GM18858 (cell line): ENCODE measurements around the gene APOBEC3G.
"Not testable (repeated sequence)": the region's sequence is repeated elsewhere in the genome, so short reads cannot be mapped to it uniquely, and the experiment has no call there.

ENCODE experiments used
- ATAC-seq: cut with Tn5 transposase; IDR thresholded peaks from one replicate; pipeline ENCODE4 v1.9.1; 2021; ENCODE audit not compliant: unreplicated experiment

Gene APOBEC3G

DNA sequence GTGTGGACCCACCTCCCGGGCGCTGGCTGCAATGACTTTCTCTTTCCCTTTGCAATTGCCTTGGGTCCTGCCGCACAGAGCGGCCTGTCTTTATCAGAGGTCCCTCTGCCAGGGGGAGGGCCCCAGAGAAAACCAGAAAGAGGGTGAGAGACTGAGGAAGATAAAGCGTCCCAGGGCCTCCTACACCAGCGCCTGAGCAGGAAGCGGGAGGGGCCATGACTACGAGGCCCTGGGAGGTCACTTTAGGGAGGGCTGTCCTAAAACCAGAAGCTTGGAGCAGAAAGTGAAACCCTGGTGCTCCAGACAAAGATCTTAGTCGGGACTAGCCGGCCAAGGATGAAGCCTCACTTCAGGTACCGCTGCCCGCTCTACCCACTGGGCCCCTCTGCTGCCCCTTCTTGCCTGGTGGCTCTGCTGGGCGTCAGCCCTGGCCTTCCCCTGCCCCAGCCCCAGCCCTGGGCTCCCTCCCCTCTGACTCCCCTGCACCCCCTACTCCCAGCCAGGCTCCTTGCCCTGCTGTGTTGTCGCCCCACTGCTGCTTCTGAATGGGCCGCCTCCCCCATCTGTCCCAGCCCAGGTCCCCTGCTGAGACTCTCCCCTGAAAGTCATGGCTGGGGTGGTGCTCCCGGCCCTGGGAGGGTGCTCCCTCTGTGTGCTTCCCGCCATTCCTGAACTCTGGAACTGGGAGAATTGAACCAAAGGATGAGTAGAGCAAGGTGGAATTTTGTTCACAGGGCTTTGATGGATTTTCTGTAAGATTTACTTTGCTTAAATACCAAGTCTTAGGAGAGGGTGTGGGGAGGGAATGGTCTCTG is at the start of gene APOBEC3G:
Gene APOBEC3G, plus strand, starts transcription at position 250 of the 815 bp plus-strand sequence. Its CDS starts 87 bp downstream, at position 337.
- ATAC-seq = peak; percentile 45

DNA sequence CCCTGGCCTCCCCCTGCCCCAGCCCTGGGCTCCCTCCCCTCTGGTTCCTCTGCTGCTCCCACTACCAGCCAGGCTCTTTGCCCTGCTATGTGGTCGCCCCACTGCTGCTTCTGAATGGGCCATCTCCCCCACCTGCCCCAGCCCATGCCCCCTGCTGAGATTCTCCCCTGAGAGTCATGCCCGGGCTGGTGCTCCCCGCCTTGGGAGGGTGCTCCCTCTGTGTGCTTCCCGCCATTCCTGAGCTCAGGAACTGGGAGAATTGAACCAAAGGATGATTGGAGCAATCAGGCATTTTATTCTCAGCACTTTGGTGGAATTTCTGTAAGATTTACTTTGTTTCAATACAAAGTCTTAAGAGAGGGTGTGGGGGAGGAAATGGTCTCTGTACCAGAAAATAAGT is 49.4 kb upstream of the APOBEC3G start:
- ATAC-seq = no peak

DNA sequence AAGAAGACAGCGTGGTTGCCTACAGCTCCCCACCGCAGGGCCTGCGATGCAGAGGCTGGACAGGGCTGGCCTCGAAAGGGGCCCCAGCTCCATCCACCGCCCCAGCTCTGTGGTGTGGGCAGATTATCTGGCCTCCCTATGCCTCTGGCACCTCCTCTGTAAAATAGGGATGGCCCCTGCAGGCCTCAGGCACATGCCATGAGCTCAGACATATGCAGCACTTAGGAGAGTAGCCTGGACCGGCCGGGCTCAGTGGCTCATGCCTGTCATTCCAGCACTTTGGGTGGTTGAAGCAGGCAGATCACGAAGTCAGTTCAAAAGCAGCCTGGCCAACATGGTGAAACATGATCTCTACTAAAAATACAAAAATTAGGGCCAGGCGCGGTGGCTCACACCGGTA is 48.8 kb upstream of the APOBEC3G start:
- ATAC-seq = no peak

DNA sequence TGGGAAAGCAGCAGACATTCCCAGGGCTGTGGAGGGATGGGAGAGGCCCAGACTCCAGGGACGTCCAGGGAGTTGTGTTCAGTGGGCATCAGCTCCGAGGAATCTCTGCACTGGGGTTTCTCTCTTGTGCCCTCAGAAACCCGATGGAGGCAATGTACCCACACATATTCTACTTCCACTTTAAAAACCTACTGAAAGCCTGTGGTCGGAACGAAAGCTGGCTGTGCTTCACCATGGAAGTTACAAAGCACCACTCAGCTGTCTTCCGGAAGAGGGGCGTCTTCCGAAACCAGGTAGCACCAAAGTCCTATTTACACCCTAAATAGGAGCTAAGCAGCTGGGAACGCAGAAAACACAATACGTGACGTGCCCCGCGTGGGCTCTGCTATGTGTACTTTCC is 47.8 kb upstream of the APOBEC3G start:
- ATAC-seq = no peak

DNA sequence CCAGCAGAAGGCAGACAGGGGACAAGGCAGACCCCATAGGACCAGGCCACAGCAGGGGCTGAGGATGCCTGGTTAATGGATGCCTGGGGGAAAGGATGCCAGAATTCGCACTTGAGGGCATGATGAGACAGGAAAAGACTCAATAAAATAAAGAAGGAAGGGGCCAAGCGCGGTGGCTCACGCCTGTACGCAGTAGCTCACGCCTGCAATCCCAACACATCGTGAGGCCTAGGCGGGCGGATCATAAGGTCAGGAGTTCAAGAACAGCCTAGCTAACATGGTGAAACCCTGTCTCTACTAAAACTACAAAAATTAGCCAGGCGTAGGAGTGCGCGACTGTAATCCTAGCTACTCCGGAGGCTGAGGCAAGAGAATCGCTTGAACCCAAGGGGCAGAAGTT is 46.4 kb upstream of the APOBEC3G start:
- no peak for ATAC-seq

DNA sequence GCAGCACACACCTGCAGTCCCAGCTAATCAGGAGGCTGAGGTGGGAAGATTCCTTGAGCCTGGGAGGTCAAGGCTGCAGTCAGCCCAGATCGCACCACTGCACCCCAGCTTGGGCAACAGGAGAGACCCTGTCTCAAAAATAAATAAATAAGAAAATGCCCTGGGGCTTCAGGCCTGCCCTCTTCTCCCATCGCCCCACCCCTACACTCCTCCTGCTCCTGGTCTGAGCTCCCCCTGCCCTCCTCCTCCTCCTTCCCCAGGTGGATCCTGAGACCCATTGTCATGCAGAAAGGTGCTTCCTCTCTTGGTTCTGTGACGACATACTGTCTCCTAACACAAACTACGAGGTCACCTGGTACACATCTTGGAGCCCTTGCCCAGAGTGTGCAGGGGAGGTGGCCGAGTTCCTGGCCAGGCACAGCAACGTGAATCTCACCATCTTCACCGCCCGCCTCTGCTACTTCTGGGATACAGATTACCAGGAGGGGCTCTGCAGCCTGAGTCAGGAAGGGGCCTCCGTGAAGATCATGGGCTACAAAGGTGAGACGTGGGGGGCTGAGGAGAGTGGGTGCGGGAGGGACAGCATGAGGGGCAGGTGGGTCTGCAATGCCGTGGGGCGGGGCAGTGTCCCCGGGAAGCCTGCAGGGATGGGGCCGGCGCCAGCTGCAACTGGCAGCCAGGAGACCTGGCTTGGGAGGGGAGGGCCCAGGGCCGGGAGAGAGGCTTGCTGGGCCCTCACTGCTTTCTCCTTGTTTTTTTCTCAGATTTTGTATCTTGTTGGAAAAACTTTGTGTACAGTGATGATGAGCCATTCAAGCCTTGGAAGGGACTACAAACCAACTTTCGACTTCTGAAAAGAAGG is 45.4 kb upstream of the APOBEC3G start:
- not testable (repeated sequence) for ATAC-seq

DNA sequence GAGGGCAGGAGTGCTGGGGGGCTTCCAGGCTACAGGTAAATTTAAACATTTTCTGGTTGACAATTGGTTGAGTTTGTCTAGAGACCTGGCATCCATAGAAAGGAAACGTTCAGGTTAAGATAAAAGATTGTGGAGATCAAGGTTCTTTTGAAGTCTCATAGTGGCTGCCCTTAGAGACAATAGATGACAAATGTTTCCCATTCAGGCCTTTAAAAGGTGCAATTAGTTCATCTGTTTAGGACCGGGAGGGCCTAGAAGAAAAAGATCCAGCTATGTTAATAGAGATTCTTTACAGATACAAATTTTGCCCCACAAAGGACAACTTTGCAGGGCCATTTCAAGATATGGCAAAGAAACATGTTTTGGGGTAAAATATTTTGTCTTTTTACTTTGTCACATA is 40.0 kb upstream of the APOBEC3G start:
- ATAC-seq = not testable (repeated sequence)

DNA sequence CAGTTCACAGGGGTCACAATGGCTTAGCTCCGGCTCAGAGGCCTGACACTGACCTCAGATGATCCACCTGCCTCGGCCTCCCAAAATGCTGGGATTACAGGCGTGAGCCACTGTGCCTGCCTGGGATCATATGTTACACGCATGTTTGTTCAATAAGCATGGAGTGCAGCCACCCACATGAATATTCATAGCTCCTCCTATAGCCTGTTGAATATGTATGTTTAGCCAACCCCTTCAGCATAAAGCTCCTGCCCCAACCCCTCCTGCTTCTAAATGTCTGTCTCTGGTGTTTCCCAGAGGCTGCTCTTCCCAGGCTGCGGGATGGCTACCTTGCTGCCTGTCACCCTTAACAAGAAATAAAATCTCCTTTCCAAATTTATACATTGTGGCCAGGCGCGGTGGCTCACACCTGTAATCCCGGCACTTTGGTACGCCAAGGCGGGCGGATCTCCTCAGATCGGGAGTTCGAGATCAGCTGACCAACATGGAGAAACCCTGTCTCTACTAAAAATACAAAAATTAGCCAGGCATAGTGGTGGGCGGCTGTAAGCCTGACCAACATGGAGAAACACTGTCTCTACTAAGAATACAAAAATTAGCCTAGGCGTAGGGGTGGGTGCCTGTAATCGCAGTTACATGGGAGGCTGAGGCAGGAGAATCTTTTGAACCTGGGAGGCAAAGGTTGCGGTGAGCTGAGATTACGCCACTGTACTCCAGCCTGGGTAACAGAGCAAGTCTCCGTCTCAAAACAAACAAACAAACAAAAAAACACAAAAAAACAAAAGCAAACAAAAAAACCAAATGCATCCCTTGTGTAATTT is 37.6 kb upstream of the APOBEC3G start:
- ATAC-seq = no peak

DNA sequence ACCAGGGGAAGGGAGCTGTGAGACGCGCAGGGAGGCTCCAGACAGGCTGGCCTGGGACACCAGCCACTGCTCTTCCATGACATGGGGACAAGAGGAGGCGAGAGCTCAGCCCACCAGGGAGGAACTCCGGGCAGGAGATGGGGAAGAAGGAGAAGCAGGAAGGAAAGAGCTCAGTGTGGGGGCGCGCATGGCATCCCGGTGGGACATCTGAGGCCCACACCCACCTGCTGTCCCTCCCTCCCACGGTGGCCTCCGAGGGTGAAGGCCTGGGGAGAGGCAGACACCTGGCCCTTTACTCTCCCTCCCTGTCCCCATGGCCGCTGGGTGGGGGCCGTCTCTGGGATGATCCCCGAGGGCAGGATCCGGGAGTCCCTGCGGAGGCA is 36.9 kb upstream of the APOBEC3G start:
- not testable (repeated sequence) for ATAC-seq

DNA sequence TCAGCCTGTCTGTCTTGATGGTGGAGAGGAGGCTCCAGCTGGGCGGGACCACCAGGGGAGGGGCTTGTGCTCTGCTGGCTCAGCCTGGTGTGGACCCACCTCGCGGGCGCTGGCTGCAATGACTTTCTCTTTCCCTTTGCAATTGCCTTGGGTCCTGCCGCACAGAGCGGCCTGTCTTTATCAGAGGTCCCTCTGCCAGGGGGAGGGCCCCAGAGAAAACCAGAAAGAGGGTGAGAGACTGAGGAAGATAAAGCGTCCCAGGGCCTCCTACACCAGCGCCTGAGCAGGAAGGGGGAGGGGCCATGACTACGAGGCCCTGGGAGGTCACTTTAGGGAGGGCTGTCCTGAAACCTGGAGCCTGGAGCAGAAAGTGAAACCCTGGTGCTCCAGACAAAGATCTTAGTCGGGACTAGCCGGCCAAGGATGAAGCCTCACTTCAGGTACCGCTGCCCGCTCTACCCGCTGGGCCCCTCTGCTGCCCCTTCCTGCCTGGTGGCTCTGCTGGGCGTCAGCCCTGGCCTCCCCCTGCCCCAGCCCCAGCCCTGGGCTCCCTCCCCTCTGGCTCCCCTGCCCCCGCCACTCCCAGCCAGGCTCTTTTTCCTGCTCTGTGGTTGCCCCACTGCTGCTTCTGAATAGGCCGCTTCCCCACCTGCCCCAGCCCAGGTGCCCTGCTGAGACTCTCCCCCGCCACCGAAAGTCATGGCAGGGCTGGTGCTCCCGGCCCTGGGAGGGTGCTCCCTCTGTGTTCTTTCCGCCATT is 36.4 kb upstream of the APOBEC3G start, which contains the start of gene APOBEC3F:
Gene APOBEC3F, plus strand, starts transcription at position 327 of the 759 bp plus-strand sequence. Its CDS starts 97 bp downstream, at position 424.
- peak; percentile 93 for ATAC-seq

DNA sequence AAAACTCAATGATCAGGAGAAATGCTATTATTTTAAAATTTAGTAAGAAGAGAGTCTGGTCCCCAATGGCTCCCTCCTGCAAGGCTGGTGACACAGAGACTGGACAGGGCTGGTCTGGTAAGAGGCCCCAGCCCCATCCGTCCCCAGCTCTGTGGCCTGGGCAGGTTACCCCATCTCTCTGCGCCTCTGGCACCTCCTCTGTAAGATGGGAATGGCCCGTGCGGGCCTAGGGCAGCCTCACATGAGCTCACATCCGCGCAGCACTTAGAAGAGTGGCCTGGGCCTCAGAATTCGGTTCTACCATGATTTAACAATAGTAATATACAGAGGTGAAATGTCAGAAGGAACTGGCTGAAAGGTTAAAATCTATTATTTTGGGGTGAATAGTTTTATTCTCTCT is 35.2 kb upstream of the APOBEC3G start:
- no peak for ATAC-seq

DNA sequence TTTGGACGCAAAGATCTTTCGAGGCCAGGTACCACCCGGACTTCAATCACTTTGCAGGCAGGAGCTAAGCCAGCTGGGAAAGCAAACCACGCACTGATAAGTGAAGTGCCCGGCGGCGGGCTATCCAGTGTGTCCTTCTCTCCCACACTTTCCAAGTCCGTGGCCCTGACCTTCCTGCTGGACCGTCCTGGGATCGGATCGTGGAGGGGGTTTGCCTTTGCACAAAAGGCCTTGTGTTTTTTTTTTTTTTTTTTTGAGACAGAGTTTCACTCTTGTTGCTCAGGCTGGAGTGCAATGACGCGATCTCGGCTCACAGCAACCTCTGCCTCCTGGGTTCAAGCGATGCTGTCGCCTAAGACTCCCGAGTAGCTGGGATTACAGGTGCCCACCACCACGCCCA is 34.0 kb upstream of the APOBEC3G start:
- ATAC-seq = not testable (repeated sequence)

DNA sequence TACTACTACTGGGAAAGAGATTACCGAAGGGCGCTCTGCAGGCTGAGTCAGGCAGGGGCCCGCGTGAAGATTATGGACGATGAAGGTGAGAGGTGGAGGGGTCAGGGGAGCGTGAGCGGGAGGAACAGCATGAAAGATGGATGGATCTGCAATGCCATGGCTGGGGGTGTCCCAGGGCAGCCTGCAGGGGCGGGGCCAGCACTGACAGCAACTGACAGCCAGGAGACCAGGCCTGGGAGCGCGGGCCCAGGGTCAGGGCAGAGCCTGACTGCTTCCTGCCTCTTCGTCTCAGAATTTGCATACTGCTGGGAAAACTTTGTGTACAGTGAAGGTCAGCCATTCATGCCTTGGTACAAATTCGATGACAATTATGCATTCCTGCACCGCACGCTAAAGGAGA is 31.9 kb upstream of the APOBEC3G start:
- ATAC-seq = not testable (repeated sequence)

DNA sequence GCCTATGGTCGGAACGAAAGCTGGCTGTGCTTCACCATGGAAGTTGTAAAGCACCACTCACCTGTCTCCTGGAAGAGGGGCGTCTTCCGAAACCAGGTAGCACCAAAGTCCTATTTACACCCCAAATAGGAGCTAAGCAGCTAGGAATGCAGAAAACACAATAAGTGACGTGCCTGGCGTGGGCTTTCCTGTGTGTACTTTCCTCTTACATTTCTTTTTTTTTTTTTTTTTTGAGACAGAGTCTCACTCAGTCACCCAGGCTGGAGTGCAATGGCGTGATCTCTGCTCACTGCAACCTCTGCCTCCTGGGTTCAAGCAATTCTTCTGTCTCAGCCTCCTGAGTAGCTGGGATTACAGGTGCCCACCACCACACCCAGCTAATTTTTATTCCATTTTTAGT is 27.6 kb upstream of the APOBEC3G start:
- ATAC-seq = not testable (repeated sequence)

DNA sequence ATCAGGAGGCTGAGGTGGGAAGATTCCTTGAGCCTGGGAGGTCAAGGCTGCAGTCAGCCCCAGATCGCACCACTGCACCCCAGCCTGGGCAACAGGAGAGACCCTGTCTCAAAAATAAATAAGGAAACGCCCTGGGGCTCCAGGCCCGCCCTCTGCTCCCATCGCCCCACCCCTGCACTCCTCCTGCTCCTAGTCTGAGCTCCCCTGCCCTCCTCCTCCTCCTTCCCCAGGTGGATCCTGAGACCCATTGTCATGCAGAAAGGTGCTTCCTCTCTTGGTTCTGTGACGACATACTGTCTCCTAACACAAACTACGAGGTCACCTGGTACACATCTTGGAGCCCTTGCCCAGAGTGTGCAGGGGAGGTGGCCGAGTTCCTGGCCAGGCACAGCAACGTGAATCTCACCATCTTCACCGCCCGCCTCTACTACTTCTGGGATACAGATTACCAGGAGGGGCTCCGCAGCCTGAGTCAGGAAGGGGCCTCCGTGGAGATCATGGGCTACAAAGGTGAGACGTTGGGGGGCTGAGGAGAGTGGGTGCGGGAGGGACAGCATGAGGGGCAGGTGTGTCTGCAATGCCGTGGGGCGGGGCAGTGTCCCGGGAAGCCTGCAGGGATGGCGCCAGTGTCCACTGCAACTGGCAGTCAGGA is 25.1 kb upstream of the APOBEC3G start:
- ATAC-seq = not testable (repeated sequence)

DNA sequence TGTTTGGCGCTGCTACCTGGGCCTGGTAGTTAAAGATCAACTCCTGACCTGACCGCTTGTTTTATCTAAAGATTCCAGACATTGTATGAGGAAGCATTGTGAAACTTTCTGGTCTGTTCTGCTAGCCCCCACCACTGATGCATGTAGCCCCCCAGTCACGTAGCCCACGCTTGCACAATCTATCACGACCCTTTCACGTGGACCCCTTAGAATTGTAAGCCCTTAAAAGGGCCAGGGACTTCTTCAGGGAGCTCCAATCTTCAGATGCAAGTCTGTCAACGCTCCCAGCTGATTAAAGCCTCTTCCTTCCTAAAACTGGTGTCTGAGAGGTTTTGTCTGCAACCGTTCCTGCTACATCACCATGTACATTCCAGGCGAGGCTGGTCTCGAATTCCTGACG is 21.4 kb upstream of the APOBEC3G start:
- ATAC-seq = no peak

DNA sequence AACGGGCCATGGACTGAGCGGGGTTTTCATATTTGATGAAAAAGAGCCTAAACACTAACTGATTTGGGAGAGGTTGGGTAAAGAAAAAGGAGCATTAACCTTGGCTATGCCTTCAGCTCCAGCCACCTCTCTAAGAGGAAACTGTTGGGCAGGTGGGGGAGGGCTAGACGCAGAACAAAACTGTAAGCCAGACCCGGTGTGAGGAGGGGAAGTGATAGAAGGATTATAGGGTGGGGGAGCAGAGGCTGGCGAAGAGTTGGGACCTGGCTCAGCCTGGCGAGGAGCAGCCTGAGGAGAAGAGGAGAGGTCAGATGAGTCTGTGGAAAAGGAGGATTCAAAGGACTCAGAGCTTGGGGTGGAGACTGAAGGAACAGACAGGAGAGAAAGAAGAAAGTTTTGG is 15.8 kb upstream of the APOBEC3G start:
- not testable (repeated sequence) for ATAC-seq

DNA sequence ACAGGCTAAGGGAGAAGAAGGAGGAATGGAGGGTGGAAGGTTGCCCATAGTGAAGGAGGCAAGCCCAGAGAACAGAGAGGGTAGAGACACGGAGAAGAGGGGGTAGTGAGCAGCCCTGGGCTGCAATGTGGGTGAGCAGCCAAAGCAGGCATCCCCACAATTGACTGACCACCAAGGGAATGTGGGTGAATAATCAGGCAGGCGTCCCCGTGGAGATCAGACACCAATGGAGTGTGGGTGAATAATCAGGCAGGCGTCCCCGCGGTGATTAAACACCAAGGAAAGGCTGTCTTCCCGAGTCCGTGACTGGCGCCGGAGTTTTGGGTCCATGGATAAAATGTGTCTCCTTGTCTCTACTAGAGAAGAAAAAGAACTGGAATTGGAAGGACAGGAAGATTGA is 15.1 kb upstream of the APOBEC3G start:
- ATAC-seq = not testable (repeated sequence)

DNA sequence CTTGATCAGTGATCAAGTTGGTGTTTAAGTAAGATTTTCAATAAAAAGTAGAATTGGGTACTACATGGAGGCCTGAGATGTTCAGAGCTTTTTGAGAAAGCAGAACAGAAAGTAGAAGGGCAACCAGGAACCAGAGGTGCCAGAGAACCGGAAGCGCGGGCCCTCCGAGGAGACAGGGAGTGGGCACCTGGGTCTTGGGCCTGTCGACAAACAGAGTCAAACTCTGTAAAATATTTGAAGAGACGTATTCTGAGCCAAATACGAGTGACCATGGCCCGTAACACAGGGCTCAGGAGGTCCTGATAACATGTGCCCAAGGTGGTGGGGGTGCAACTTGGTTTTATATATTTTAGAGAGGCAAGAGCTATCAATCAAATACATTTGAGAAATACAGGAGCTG is 13.2 kb upstream of the APOBEC3G start:
- not testable (repeated sequence) for ATAC-seq
